Measurements from ENCODE around the gene AHCTF1. TPM values are rescaled to one million over a fixed set of nuclear protein-coding genes. Genes with fewer than 3 reads are reported as not detected.

The AHCTF1 gene
- total RNA-seq, 6 donors from 2014 or later: 22.2 to 40.9 (median 29.7) TPM

DNA sequence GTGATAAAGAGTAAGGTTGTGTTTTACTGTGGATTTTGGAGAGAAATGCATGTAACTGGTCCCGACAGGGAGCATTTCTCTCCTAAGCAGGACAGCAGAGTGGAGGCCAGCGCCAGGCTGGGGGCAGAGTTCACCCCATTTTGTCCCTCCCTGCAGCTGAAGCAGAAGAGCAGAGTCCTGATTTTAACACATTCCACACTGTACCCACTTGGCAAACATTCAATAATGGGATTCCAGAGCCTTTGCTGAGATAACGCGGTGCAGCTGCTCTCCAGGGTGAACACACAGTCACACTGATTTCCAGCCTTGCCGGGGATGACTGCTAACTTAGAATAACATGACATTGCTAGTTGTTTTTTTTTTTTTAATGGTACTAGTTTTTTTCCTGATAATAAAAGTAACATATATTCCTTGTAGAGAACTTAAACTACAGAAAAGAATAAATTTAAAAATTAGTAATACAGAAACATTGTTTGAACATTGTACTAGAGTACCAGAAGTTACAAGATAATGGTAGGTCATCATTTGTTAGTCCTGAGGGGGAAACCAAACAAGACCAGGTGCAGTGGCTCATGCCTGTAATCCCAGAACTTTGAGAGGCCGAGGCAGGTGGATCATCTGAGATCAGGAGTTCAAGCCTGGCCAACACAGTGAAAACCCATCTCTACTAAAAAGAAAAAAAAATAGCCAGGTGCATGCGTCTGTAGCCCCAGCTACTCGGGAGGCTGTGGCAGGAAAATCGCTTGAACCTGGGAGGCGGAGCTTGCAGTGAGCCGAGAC lies 130.3 kb downstream of the AHCTF1 start:
- 75 to 76% methylated on average over 11 of the region's 11 CpGs for WGBS, 2 donors

DNA sequence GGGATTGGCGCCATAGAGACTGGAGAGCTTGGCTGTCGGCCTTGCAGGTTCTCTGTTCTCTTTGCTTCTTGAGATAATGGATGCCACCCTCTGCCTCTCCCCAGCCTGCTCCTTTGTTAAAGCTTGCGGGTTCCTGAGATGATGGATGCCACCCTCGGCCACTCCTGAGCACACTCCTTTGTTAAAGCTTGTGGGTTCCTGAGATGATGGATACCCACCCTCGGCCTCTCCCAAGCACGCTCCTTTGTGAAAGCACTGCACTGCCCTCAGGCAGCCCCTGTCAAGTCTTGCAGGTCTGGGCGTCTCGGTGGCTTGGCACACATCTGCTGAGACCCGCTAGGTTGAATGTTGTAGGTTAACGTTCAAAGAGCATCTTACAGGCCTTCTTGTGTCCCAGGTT lies 131.0 kb downstream of the AHCTF1 start:
- no peaks in the 10 kb centered on the region for H3K9me3 ChIP-seq
- no peaks in the 10 kb centered on the region for H3K27me3 ChIP-seq
- H3K4me1 ChIP-seq: no peaks in the 10 kb centered on the region
- DNase-seq (no peak), ATAC-seq (ENCODE audit: low FRiP score in 2 of 2) (no peak)
- H3K4me3 ChIP-seq: no peak overlapping the region
- WGBS, 2 donors: 86 to 91% methylated on average over 9 to 10 of the region's 10 CpGs
- TF ChIP-seq, protein P1, sequence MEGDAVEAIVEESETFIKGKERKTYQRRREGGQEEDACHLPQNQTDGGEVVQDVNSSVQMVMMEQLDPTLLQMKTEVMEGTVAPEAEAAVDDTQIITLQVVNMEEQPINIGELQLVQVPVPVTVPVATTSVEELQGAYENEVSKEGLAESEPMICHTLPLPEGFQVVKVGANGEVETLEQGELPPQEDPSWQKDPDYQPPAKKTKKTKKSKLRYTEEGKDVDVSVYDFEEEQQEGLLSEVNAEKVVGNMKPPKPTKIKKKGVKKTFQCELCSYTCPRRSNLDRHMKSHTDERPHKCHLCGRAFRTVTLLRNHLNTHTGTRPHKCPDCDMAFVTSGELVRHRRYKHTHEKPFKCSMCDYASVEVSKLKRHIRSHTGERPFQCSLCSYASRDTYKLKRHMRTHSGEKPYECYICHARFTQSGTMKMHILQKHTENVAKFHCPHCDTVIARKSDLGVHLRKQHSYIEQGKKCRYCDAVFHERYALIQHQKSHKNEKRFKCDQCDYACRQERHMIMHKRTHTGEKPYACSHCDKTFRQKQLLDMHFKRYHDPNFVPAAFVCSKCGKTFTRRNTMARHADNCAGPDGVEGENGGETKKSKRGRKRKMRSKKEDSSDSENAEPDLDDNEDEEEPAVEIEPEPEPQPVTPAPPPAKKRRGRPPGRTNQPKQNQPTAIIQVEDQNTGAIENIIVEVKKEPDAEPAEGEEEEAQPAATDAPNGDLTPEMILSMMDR (IDR thresholded peaks at IDR 0.05): no peak
- TF ChIP-seq EP300 (IDR thresholded peaks at IDR 0.05) (no peak), POLR2AphosphoS5 (IDR thresholded peaks at IDR 0.05) (no peak), POLR2A (IDR thresholded peaks at IDR 0.05) (no peak)
- no peak overlapping the region for H3K27ac ChIP-seq
- no peaks in the 10 kb centered on the region for H3K36me3 ChIP-seq

More for the DNA sequence above, 130.3 kb downstream of the AHCTF1 start:
- no peak for DNase-seq
- Histone ChIP-seq H3K27ac (no peak overlapping the region), H3K36me3 (no peaks in the 10 kb centered on the region), H3K9me3 (no peaks in the 10 kb centered on the region), H3K4me1 (no peaks in the 10 kb centered on the region), H3K4me3 (no peak overlapping the region), H3K27me3 (no peaks in the 10 kb centered on the region)
- no peak for ATAC-seq (ENCODE audit: low FRiP score in 2 of 2)
- TF ChIP-seq EP300 (IDR thresholded peaks at IDR 0.05) (no peak), POLR2AphosphoS5 (IDR thresholded peaks at IDR 0.05) (no peak), POLR2A (IDR thresholded peaks at IDR 0.05) (no peak)
- TF ChIP-seq, protein P1 (IDR thresholded peaks at IDR 0.05): no peak

DNA sequence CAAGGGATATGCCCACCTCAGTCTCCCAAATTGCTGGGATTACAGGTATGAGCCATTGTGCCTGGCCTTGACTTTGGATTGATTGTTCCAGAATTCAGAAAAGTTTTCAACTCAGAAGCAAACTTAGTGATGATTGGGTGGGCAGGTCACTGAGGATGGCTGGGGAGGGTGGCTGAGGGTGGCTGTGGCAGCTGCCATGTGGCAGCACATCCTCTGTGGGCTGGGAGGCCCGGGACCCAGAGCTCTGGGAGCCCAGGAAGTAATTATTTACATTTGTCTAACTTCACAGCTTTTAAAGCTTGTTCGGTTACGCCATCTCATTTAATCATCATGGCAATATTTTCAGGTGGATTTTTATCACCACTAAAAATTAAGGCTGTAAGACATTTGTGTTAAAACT lies 131.4 kb downstream of the AHCTF1 start:
- Histone ChIP-seq H3K36me3 (no peaks in the 10 kb centered on the region), H3K27me3 (no peaks in the 10 kb centered on the region), H3K27ac (no peak overlapping the region), H3K4me1 (no peaks in the 10 kb centered on the region), H3K4me3 (no peak overlapping the region), H3K9me3 (no peaks in the 10 kb centered on the region)
- no peak for DNase-seq
- 59 to 71% methylated on average over 3 of the region's 3 CpGs for WGBS, 2 donors
- no peak for TF ChIP-seq POLR2A (IDR thresholded peaks at IDR 0.05)
- TF ChIP-seq, protein P1 (IDR thresholded peaks at IDR 0.05): no peak
- TF ChIP-seq POLR2AphosphoS5 (IDR thresholded peaks at IDR 0.05): no peak
- ATAC-seq (ENCODE audit: low FRiP score in 2 of 2): no peak

DNA sequence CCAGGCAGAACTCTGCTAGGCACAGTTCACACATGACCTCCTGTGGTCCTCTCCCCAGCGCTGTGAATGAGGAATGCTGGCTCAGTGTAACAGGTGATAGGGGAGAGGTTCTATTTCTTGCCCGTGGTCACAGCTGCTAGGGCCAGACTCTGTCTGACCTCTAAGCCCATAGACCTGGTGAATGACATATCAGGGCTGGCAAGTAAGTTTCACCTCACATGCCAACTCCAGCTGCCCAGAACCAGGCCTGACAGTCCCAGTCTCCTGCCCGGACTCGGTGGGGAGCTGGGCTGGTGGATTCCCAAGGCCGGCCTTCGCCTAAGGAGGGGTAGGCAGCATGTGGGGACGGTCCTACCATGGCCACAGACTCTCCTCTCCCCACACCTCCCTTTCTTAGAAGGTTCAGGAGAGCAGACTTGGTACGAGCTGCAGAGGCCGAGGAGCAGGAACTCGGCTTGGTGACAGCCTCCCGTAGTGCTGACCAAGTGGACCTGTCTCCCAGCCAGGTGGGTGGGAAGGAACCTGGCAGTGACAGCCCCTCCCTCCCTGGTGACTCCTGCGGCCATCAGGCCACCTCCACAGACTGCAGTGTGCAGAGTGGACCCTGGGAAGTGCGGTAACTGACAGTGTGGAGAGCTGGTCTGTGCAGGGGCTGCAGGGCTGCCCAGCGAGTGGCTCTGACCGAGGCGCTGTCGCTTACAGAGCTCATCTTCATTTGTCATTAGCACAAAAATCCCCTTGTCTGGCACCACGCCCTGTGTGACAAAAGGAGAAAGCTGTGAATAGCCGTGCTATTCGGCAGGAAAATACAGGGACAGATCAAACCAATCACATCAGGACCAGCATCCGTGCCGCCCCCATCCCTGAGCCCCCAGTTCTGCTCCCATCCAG lies 132.9 kb downstream of the AHCTF1 start:
- peak in 1 of 2 donors; percentile 42 for DNase-seq
- no peak for ATAC-seq (ENCODE audit: low FRiP score in 2 of 2)
- H3K4me1 ChIP-seq: peaks cover 0 to 6% (median 4%) of the 10 kb centered on the region in 4 donors
- H3K9me3 ChIP-seq: no peaks in the 10 kb centered on the region
- H3K4me3 ChIP-seq: no peak overlapping the region
- no peak for TF ChIP-seq POLR2AphosphoS5 (IDR thresholded peaks at IDR 0.05)
- no peak for TF ChIP-seq EP300 (IDR thresholded peaks at IDR 0.05)
- TF ChIP-seq, protein P1 (IDR thresholded peaks at IDR 0.05): no peak
- no peak for TF ChIP-seq POLR2A (IDR thresholded peaks at IDR 0.05)
- 65 to 85% methylated on average over 12 to 22 of the region's 22 CpGs for WGBS, 2 donors
- H3K27ac ChIP-seq: no peak overlapping the region
- no peaks in the 10 kb centered on the region for H3K36me3 ChIP-seq
- no peaks in the 10 kb centered on the region for H3K27me3 ChIP-seq
